HepG2 (cell line): ENCODE data around the gene CUL9. TPM values are rescaled to one million over a fixed set of nuclear protein-coding genes. Genes with fewer than 3 reads are reported as not detected.

Experiments used
- ATAC-seq: fragments of 200-7000 bp; cut with Tn5 transposase; 3 replicates; pipeline ENCODE4 v1.9.1; 2020; ENCODE audit warnings: mild to moderate bottlenecking, moderate library complexity
- BruUV-seq: library from RNA; stranded (reverse); fragments of 400-500 nt; replicated peaks from 2 replicates; lab custom pipeline; 2021; lab: Mats Ljungman, UMichigan
- CTCF ChIA-PET: fragments of 300-600 bp; formaldehyde crosslinking; extraction: SDS; loops from one replicate; lab custom pipeline; 2021; ENCODE audit warnings: low total read pairs, inconsistent platforms, low intra/inter-chr PET ratio; lab: Yijun Ruan, JAX
- POLR2A ChIA-PET: fragments of 350-600 bp; sonication (Branson Sonifier 250); formaldehyde crosslinking; loops from one replicate; lab custom pipeline; 2020; ENCODE audit warnings: antibody characterized with exemption, inconsistent platforms; lab: Yijun Ruan, JAX
- DNase-seq: peaks from one replicate; pipeline ENCODE4 v3.0.0-alpha.2; 2015; ENCODE audit warnings: low spot score
- FAIRE-seq: peaks from 3 replicates; lab custom pipeline; 2011; peaks lifted over from hg19 to GRCh38; lab: Jason Lieb, UNC
- H2AFZ ChIP-seq: one replicate; pipeline ENCODE4 v1.6.1; 2011; ENCODE audit warnings: low read length, inconsistent platforms
- H3K27ac ChIP-seq: fragments of 300-600 bp; 3 replicates; pipeline ENCODE4 v1.8.0; 2011; ENCODE audit warnings: mixed run types, mild to moderate bottlenecking, mixed read lengths, low read length, inconsistent platforms; ENCODE audit not compliant: insufficient read depth; ENCODE audit errors: extremely low read length
- H3K27me3 ChIP-seq, 2 experiments: fragments of 200-600 bp in 1 of 2; 2 replicates in 1 of 2; 3 replicates in 1 of 2; pipeline versions ENCODE4 v1.6.0 to v1.8.0; 2011; ENCODE audit warnings: low read length in 2 of 2, mild to moderate bottlenecking in 2 of 2, moderate library complexity in 2 of 2, inconsistent platforms in 1 of 2; ENCODE audit not compliant: insufficient read depth in 2 of 2, control insufficient read depth in 1 of 2
- H3K36me3 ChIP-seq, 2 experiments: fragments of 200-600 bp in 1 of 2; replicated peaks in 1 of 2; 2 replicates in 1 of 2; 3 replicates in 1 of 2; pipeline versions ENCODE4 v1.5.1 to v1.8.0; 2011; ENCODE audit warnings: low read length in 2 of 2, inconsistent platforms in 1 of 2; ENCODE audit not compliant: insufficient read depth in 2 of 2, control insufficient read depth in 1 of 2
- H3K4me1 ChIP-seq: 2 replicates; pipeline ENCODE4 v1.5.1; 2012; ENCODE audit warnings: low read length, inconsistent platforms; ENCODE audit not compliant: insufficient read depth
- H3K4me2 ChIP-seq: 2 replicates; pipeline ENCODE4 v1.6.0; 2011; ENCODE audit warnings: low read depth, low read length, inconsistent platforms
- H3K4me3 ChIP-seq, 3 experiments: fragments of 200-600 bp in 1 of 3; sonication (generic), shearing (Covaris generic) in 1 of 3; replicated peaks in 1 of 3; 2 replicates each; pipeline ENCODE4 v1.5.1; 2011 to 2016; ENCODE audit warnings: low read length in 3 of 3, inconsistent platforms in 2 of 3, low read depth in 2 of 3, mild to moderate bottlenecking in 2 of 3, control low read depth in 1 of 3, mixed read lengths in 1 of 3; ENCODE audit not compliant: insufficient read depth in 1 of 3
- H3K79me2 ChIP-seq: one replicate; pipeline ENCODE4 v1.6.1; 2011; ENCODE audit warnings: low read length, inconsistent platforms; ENCODE audit not compliant: insufficient read depth
- H3K9ac ChIP-seq: 2 replicates; pipeline ENCODE4 v1.6.0; 2011; ENCODE audit warnings: mild to moderate bottlenecking, low read depth, low read length, inconsistent platforms; ENCODE audit not compliant: insufficient read depth
- H3K9me3 ChIP-seq: 2 replicates; pipeline ENCODE4 v1.5.1; 2012; ENCODE audit warnings: mild to moderate bottlenecking, low read length
- H4K20me1 ChIP-seq: 2 replicates; pipeline ENCODE4 v1.6.0; 2011; ENCODE audit warnings: inconsistent platforms, mild to moderate bottlenecking, low read length, moderate library complexity; ENCODE audit not compliant: insufficient read depth
- ARNT2 ChIP-seq: sonication (generic); formaldehyde crosslinking; IDR thresholded peaks from 2 replicates; pipeline ENCODE4 v1.8.0; 2022; ENCODE audit warnings: mild to moderate bottlenecking, low read depth, missing genetic modification reagents, moderate library complexity
- HCFC1 ChIP-seq: fragments of 150-350 bp; IDR thresholded peaks from 2 replicates; pipeline ENCODE4 v1.6.1; 2014; ENCODE audit warnings: low read depth, low read length
- HOXA9 ChIP-seq: sonication (generic); formaldehyde crosslinking; IDR thresholded peaks from 2 replicates; pipeline ENCODE4 v1.8.1; 2022; ENCODE audit warnings: missing genetic modification reagents, mild to moderate bottlenecking, moderate library complexity, borderline replicate concordance
- KLF13 ChIP-seq: sonication (generic); formaldehyde crosslinking; IDR thresholded peaks from 2 replicates; pipeline ENCODE4 v1.4.0; 2020; ENCODE audit warnings: mild to moderate bottlenecking, missing genetic modification reagents
- MLLT10 ChIP-seq: sonication (generic); formaldehyde crosslinking; IDR thresholded peaks from 2 replicates; pipeline ENCODE4 v1.4.0; 2020; ENCODE audit warnings: missing genetic modification reagents
- MZF1 ChIP-seq: sonication (generic); formaldehyde crosslinking; IDR thresholded peaks from 2 replicates; pipeline ENCODE4 v1.8.1; 2023; ENCODE audit warnings: mild to moderate bottlenecking, missing genetic modification reagents, borderline replicate concordance
- PAX8 ChIP-seq: sonication (generic); formaldehyde crosslinking; IDR thresholded peaks from 2 replicates; pipeline ENCODE4 v1.8.0; 2022; ENCODE audit warnings: mild to moderate bottlenecking, missing genetic modification reagents, borderline replicate concordance
- SPEN ChIP-seq: sonication (generic); formaldehyde crosslinking; IDR thresholded peaks from 2 replicates; pipeline ENCODE4 v1.5.1; 2020; ENCODE audit warnings: low read depth, mild to moderate bottlenecking, missing genetic modification reagents
- TEAD2 ChIP-seq: sonication (generic); formaldehyde crosslinking; IDR thresholded peaks from 2 replicates; pipeline ENCODE4 v1.9.0; 2021; ENCODE audit warnings: missing genetic modification reagents
- THAP7 ChIP-seq: sonication (generic); formaldehyde crosslinking; IDR thresholded peaks from 2 replicates; pipeline ENCODE4 v1.8.1; 2023; ENCODE audit warnings: mild to moderate bottlenecking, missing genetic modification reagents
- ZBTB42 ChIP-seq: sonication (generic); formaldehyde crosslinking; IDR thresholded peaks from 2 replicates; pipeline ENCODE4 v1.5.0; 2020; ENCODE audit warnings: mild to moderate bottlenecking, missing genetic modification reagents
- ZNF143 ChIP-seq: sonication (generic); formaldehyde crosslinking; IDR thresholded peaks from 2 replicates; pipeline ENCODE4 v1.4.0; 2020; ENCODE audit warnings: missing genetic modification reagents
- ZNF224 ChIP-seq: sonication (generic); formaldehyde crosslinking; IDR thresholded peaks from 2 replicates; pipeline ENCODE4 v1.5.0; 2020; ENCODE audit warnings: mild to moderate bottlenecking, missing genetic modification reagents
- ZNF251 ChIP-seq: sonication (generic); formaldehyde crosslinking; IDR thresholded peaks from 2 replicates; pipeline ENCODE4 v1.9.0; 2021; ENCODE audit warnings: mild to moderate bottlenecking, missing genetic modification reagents
- ZNF263 ChIP-seq: sonication (generic); formaldehyde crosslinking; IDR thresholded peaks from 2 replicates; pipeline ENCODE4 v1.4.0; 2020; ENCODE audit warnings: missing genetic modification reagents
- ZNF292 ChIP-seq: sonication (generic); formaldehyde crosslinking; IDR thresholded peaks from 2 replicates; pipeline ENCODE4 v1.8.1; 2022; ENCODE audit warnings: mild to moderate bottlenecking, low read depth, missing genetic modification reagents, borderline replicate concordance
- ZNF317 ChIP-seq: sonication (generic); formaldehyde crosslinking; IDR thresholded peaks from 2 replicates; pipeline ENCODE4 v1.5.0; 2020; ENCODE audit warnings: mild to moderate bottlenecking, missing genetic modification reagents
- ZNF354B ChIP-seq: sonication (generic); formaldehyde crosslinking; IDR thresholded peaks from 2 replicates; pipeline ENCODE4 v1.8.0; 2022; ENCODE audit warnings: mild to moderate bottlenecking, missing genetic modification reagents
- ZNF414 ChIP-seq: sonication (generic); formaldehyde crosslinking; IDR thresholded peaks from 2 replicates; pipeline ENCODE4 v1.5.0; 2020; ENCODE audit warnings: missing genetic modification reagents
- ZNF431 ChIP-seq: sonication (generic); formaldehyde crosslinking; IDR thresholded peaks from 2 replicates; pipeline ENCODE4 v1.9.0; 2022; ENCODE audit warnings: missing genetic modification reagents, low read depth, mild to moderate bottlenecking, borderline replicate concordance
- ZNF513 ChIP-seq: sonication (generic); formaldehyde crosslinking; conservative IDR thresholded peaks from 2 replicates; pipeline ENCODE4 v1.5.0; 2020; ENCODE audit warnings: missing genetic modification reagents
- ZNF644 ChIP-seq: IDR thresholded peaks from 2 replicates; pipeline ENCODE4 v1.6.1; 2016; ENCODE audit warnings: low read depth
- ZNF720 ChIP-seq: sonication (generic); formaldehyde crosslinking; IDR thresholded peaks from 2 replicates; pipeline ENCODE4 v1.4.0; 2020; ENCODE audit warnings: missing genetic modification reagents
- WGBS: methylation state at CpG from one replicate; pipeline ENCODE4 v1.1.6; 2017; ENCODE audit warnings: low lambda C conversion rate; 5-methylcytosine and 5-hydroxymethylcytosine counted together
- in situ Hi-C: cut with HindIII; loops from 2 replicates; pipeline ENCODE4 v1.10.0; 2017; ENCODE audit warnings: low pct_unique_long_range_greater_than_20kb; ENCODE audit not compliant: extremely low pct_ligation_motif_present
- intact Hi-C: fragments of 100-400 bp; cut with micrococcal nuclease; formaldehyde crosslinking; loops from one replicate; pipeline ENCODE4 v1.10.0; 2022; ENCODE audit not compliant: unreplicated experiment
- polyA plus RNA-seq, 8 experiments: library from polyadenylated mRNA; depleted of rRNA in 3 of 8; stranded (reverse) in 7 of 8; unstranded in 1 of 8; fragments of >200 nt; fragmentation: Illumina TruSeq in 4 of 8; extraction: Trizol in 4 of 8; gene quantifications; 2 replicates each; pipeline versions ENCODE4 v1.2.1 to v1.2.3, GENCODE V29; 2011 to 2016; ENCODE audit warnings: low read depth in 4 of 8, missing spikeins in 1 of 8, mixed read lengths in 1 of 8; ENCODE audit not compliant: insufficient read depth in 1 of 8
- total RNA-seq, 5 experiments: library from RNA; depleted of rRNA; stranded (reverse); fragments of >200 nt; fragmentation: Illumina TruSeq; extraction: Trizol; gene quantifications; 2 replicates each; pipeline ENCODE4 v1.2.3, GENCODE V29; 2016; ENCODE audit warnings: low read depth in 1 of 5

CUL9 gene
- total and polyA plus RNA-seq, 2 of the 13 experiments (the other 11 are each of a cell fraction or from before 2014, with no cell fraction given) = 11.4 to 13.7 TPM

GRCh38 chr6:43246301-43247113, 64.5 kb downstream of the CUL9 start:
- Histone ChIP-seq H3K79me2 (no peaks in the 10 kb centered on the region), H3K9ac (no peak overlapping the region), H3K9me3 (no peaks in the 10 kb centered on the region), H3K4me3 (peak overlapping the region; percentile 48 to 75 (median 58); a peak in 5 of 6 replicates), H3K36me3 (no peaks in the 10 kb centered on the region), H3K4me1 (peaks cover 32% of the 10 kb centered on the region), H3K4me2 (peak overlapping the region; percentile 92), H3K27ac (no peak overlapping the region), H4K20me1 (no peaks in the 10 kb centered on the region), H2AFZ (peak overlapping the region; percentile 66), H3K27me3 (peaks cover 17 to 80% of the 10 kb centered on the region in 2 experiments)
- POLR2A ChIA-PET = interaction anchor here (0.9 to 1.6 kb wide), 15 partner anchors 9 to 250 kb away, joined by 3 to 16 read pairs (median 5); partner anchors contain the start of genes ABCC10, CRIP3, CUL7 and CUL9
- intact Hi-C loops = no loop called here
- peak; percentile 72 for ATAC-seq
- BruUV-seq = no TSS peak
- DNase-seq = peak; percentile 55
- no peak for FAIRE-seq
- CTCF ChIA-PET = no interaction called here
- WGBS = 12% methylated on average over 21 of the region's 27 CpGs
- in situ Hi-C loops = no loop called here
- TF ChIP-seq ZNF354B (no peak), ZNF224 (CRISPR knock-in tag) (0 out of 2 replicates have a peak, but pooled peaks have one; percentile 8), PAX8 (no peak), KLF13 (0 out of 2 replicates have a peak, but pooled peaks have one; percentile 59), ZNF251 (no peak), MZF1 (no peak), ZNF720 (CRISPR knock-in tag) (no peak), ZNF644 (CRISPR knock-in tag) (no peak), ARNT2 (CRISPR knock-in tag) (no peak; the same call in 1 of the 2 replicates), ZNF414 (no peak), HOXA9 (CRISPR knock-in tag) (peak; percentile 51; the same call in 1 of the 2 replicates), ZNF263 (no peak), TEAD2 (no peak), SPEN (CRISPR knock-in tag) (no peak), HCFC1 (no peak), ZNF317 (0 out of 2 replicates have a peak, but pooled peaks have one; percentile 37), ZNF143 (no peak), THAP7 (CRISPR knock-in tag) (peak; percentile 16; the same call in 1 of the 2 replicates), ZNF513 (CRISPR knock-in tag) (no peak), MLLT10 (CRISPR knock-in tag) (no peak), ZNF431 (CRISPR knock-in tag) (peak; percentile 74), ZNF292 (peak; percentile 21; the same call in 1 of the 2 replicates), ZBTB42 (CRISPR knock-in tag) (no peak)
